Brain microvascular endothelial cell (primary cell): Measurements from ENCODE around the gene GSN.

Source experiments
- DNase-seq: peaks from one replicate; pipeline ENCODE4 v3.0.0-alpha.2; 2020
- H3K27ac ChIP-seq: fragments of 250-450 bp; sonication (Bioruptor Pico); 2 replicates; pipeline ENCODE4 v1.5.1; 2020; ENCODE audit warnings: mild to moderate bottlenecking, moderate library complexity
- H3K27me3 ChIP-seq: fragments of 250-450 bp; sonication (Bioruptor Pico); replicated peaks from 2 replicates; pipeline ENCODE4 v1.5.1; 2020; ENCODE audit warnings: mild to moderate bottlenecking
- H3K36me3 ChIP-seq: fragments of 250-450 bp; sonication (Bioruptor Pico); replicated peaks from 2 replicates; pipeline ENCODE4 v1.5.1; 2020; ENCODE audit warnings: mild to moderate bottlenecking
- H3K4me3 ChIP-seq: 2 replicates; pipeline ENCODE4 v1.5.1; 2011; ENCODE audit warnings: low read depth, mild to moderate bottlenecking, control low read depth, low read length, moderate library complexity
- in situ Hi-C: cut with HindIII; loops from 2 replicates; pipeline ENCODE4 v1.10.0; 2017; ENCODE audit warnings: low sequenced_read_pairs, low pct_ligation_motif_present
- TF ChIP-seq, protein P1 (sequence below): IDR thresholded peaks from 2 replicates; pipeline ENCODE4 v1.5.1; 2011; ENCODE audit warnings: low read depth, mild to moderate bottlenecking, moderate library complexity, low read length, control low read depth, inconsistent platforms; ENCODE audit errors: missing control alignments

GSN gene

DNA sequence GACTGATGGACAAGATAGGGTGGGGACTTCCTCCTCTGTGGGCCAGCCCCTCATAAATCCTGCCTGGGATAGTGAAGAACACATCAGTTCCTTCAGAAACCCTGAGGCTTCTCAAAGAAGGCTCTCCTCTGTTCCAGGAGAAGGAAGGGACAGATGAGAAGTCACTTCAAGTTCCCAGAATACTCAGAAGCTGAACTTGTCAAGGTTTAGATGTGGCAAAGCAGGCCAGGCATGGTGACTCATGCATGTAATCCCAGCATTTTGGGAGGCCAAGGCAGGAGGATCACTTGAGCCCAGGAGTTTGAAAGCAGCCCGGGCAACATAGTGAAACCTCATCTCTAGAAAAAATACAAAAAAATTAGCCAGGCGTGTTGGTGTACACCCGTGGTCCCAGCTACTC, 63.6 kb downstream of the GSN start:
- in situ Hi-C loops = no loop called here
- H3K27me3 ChIP-seq = no peaks in the 10 kb centered on the region
- peaks cover 48% of the 10 kb centered on the region for H3K36me3 ChIP-seq
- H3K4me3 ChIP-seq = no peak overlapping the region
- H3K27ac ChIP-seq = no peak overlapping the region
- DNase-seq = no peak
- TF ChIP-seq, protein P1, sequence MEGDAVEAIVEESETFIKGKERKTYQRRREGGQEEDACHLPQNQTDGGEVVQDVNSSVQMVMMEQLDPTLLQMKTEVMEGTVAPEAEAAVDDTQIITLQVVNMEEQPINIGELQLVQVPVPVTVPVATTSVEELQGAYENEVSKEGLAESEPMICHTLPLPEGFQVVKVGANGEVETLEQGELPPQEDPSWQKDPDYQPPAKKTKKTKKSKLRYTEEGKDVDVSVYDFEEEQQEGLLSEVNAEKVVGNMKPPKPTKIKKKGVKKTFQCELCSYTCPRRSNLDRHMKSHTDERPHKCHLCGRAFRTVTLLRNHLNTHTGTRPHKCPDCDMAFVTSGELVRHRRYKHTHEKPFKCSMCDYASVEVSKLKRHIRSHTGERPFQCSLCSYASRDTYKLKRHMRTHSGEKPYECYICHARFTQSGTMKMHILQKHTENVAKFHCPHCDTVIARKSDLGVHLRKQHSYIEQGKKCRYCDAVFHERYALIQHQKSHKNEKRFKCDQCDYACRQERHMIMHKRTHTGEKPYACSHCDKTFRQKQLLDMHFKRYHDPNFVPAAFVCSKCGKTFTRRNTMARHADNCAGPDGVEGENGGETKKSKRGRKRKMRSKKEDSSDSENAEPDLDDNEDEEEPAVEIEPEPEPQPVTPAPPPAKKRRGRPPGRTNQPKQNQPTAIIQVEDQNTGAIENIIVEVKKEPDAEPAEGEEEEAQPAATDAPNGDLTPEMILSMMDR = no peak

DNA sequence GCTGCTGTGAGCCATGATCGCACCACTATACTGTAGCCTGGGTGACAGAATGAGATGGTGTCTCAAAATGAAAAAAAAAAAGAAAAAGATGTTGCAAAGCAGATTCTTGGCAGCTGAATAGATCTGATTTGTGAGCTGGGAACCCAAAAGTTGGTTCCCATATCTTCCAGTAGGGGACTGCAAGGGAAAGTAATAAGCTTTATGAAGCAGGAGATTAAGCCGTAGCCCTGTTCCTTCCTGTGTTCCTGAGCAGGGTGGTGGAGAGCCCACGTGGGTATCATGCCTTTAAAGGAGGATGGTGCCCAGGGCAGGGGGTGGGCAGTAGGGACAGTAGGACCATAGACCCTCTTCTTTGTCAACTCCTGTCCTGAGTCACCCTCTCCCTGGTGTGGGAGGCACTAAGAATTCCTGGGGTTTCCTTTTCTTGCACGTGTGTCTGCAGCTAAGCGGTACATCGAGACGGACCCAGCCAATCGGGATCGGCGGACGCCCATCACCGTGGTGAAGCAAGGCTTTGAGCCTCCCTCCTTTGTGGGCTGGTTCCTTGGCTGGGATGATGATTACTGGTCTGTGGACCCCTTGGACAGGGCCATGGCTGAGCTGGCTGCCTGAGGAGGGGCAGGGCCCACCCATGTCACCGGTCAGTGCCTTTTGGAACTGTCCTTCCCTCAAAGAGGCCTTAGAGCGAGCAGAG, 64.2 kb downstream of the GSN start:
- Histone ChIP-seq H3K36me3 (peaks cover 42% of the 10 kb centered on the region), H3K4me3 (no peak overlapping the region), H3K27me3 (no peaks in the 10 kb centered on the region), H3K27ac (no peak overlapping the region)
- TF ChIP-seq, protein P1 = peak; percentile 51
- in situ Hi-C loops = no loop called here
- peak; percentile 46 for DNase-seq

DNA sequence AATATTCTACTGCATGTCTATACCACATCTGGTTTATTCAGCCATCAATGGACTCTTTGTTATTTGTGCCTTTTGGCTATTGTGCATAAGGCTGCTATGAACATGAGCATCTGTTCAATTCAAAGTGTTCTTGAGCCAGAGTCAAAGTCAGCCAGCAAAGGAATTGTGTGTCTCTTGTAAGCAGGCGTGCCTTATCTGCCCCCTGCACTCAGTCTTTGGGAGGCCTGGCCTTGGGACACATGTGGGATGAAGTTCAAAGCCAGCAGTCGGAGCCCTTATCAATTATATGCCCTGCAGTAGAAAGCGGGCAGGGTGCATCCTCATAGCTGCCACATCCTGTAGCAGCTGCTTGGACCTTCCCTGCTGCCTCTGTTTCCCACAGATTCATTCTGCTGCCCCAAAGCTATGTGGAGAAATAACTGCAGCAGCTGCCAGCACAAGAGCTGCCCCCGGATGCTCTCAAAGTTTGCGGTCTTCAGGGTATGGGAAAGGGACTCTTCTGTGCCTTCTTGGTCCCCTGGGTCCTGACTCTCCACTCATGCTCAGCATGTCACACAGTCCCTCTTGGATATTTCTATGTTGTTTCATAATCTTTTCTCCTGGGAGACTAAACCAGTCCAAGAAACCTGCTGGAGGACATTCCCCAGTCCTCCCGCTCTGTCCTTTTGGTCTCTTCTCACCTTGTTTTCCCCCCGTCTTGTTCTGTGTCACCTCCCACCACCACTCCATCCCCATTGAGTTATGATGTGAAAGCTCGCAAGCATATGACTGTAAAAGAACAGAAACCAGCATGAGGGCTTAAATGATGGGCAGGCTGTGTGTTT, 66.2 kb downstream of the GSN start:
- in situ Hi-C loops = no loop called here
- TF ChIP-seq, protein P1 = no peak
- peaks cover 26% of the 10 kb centered on the region for H3K36me3 ChIP-seq

DNA sequence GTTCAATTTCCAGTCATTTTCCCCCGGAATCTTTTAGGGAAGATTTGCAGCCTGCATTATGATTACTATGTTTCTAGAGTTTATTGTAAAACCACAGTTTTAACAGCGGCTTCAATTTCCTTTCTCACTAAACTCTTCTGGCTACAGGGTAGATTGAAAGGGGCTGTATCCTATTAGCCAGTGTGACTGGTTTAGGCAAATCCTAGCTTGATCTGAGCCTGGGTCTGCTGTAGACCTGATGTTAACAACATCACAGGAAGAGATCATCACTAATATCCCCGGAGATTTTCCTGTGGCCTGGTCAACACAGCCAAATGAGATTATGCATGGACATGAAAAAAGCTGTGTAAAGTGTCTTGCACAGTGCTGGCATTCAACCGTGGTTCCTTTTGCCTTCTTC, 68.7 kb downstream of the GSN start:
- H3K4me3 ChIP-seq = no peak overlapping the region
- no peaks in the 10 kb centered on the region for H3K27me3 ChIP-seq
- no peak overlapping the region for H3K27ac ChIP-seq
- in situ Hi-C loops = no loop called here
- H3K36me3 ChIP-seq = peaks cover 6% of the 10 kb centered on the region
- DNase-seq = no peak
- TF ChIP-seq, protein P1 = no peak

More for the DNA sequence above, 66.2 kb downstream of the GSN start:
- no peak for DNase-seq
- H3K27ac ChIP-seq = no peak overlapping the region
- H3K27me3 ChIP-seq = no peaks in the 10 kb centered on the region
- H3K4me3 ChIP-seq = no peak overlapping the region

DNA sequence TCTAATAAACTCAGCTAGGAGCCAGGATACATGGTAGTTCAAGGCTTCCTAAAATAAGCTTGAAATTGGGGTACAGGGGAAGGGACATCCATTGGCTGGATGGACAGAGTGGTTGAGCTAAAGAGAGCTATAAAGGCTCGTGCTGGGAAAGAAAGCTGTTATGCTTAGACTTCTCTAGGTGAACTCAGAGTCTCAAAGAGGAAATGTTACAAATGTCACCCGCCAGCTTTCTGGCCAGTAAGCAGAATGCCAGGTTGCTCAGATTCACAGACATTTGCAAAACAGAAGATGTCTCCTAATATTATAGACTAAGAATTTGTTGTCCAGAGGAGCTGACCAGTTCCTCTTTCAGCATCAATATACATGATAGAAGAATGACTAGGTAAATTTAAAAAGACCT, 71.5 kb downstream of the GSN start:
- in situ Hi-C loops = no loop called here
- DNase-seq = no peak
- H3K4me3 ChIP-seq = no peak overlapping the region
- H3K27me3 ChIP-seq = no peaks in the 10 kb centered on the region
- no peaks in the 10 kb centered on the region for H3K36me3 ChIP-seq
- TF ChIP-seq, protein P1 = no peak
- H3K27ac ChIP-seq = no peak overlapping the region
